Pancreas (tissue), 10 donors: Measurements from ENCODE around the gene ARSA. TPM values are rescaled to one million over a fixed set of nuclear protein-coding genes. Genes with fewer than 3 reads are reported as not detected.
A peak's percentile ranks its signal among the peaks of the same experiment; 100 is the strongest.

Experiments
- ATAC-seq, 4 donors: fragments of 200-7000 bp; cut with Tn5 transposase; one replicate each; pipeline versions ENCODE4 v1.8.0 to v1.9.1; 2020; ENCODE audit warnings: mild to moderate bottlenecking in 4 of 4, moderate library complexity in 4 of 4
- DNase-seq, 6 donors: peaks; one replicate each; pipeline ENCODE4 v3.0.0-alpha.2; 2020
- FAIRE-seq: peaks from 2 replicates; lab custom pipeline; 2012; peaks lifted over from hg19 to GRCh38; lab: Jason Lieb, UNC
- H3K27ac ChIP-seq, 4 donors: fragments of 200-600 bp; sonication (generic); 1 replicate in 3 of 4; 2 replicates in 1 of 4; pipeline versions ENCODE4 v1.5.0 to v1.8.0; 2020
- H3K27me3 ChIP-seq, 4 donors: fragments of 200-600 bp; one replicate each; pipeline ENCODE4 v1.8.0; 2021
- H3K36me3 ChIP-seq, 3 donors: fragments of 200-600 bp; sonication (generic) in 1 of 3; one replicate each; pipeline versions ENCODE4 v1.5.0 to v1.8.0; 2020 to 2021
- H3K4me1 ChIP-seq, 3 donors: fragments of 200-600 bp; one replicate each; pipeline ENCODE4 v1.8.0; 2021
- H3K4me3 ChIP-seq, 4 donors: fragments of 200-600 bp; sonication (generic) in 2 of 4; one replicate each; pipeline versions ENCODE4 v1.5.0 to v1.8.0; 2020 to 2021
- H3K9me3 ChIP-seq, 4 donors: fragments of 200-600 bp; one replicate each; pipeline ENCODE4 v1.8.0; 2021
- WGBS, 2 donors: extraction: QIAGEN DNeasy Blood & Tissue Kit; methylation state at CpG; one replicate each; pipeline ENCODE4 v1.1.7; 2013; 5-methylcytosine and 5-hydroxymethylcytosine counted together
- intact Hi-C, 3 donors: fragments of 100-400 bp; cut with DNase I; formaldehyde crosslinking; loops; one replicate each; pipeline versions ENCODE4 v1.11.1 to v1.14.2; 2022
- polyA plus RNA-seq, 2 donors: library from polyadenylated mRNA; stranded (reverse); fragments of 200-250 nt; gene quantifications; one replicate each; pipeline ENCODE4 v1.2.3, GENCODE V29; 2013
- total RNA-seq, 6 donors: library from RNA; stranded (reverse); fragmentation: NEBNext Ultra II Directional in 4 of 6; extraction: Animal tissue kit (Norgen Biotek cat#: 25700) in 4 of 6; gene quantifications; one replicate each; pipeline versions ENCODE4 v1.2.1 to v1.2.4, GENCODE V29; 2021 to 2023
- TF ChIP-seq, protein P1 (sequence below), 4 donors: fragments of 200-600 bp; sonication (generic) in 3 of 4; IDR thresholded peaks; one replicate each; pipeline versions ENCODE4 v1.5.0 to v1.8.0; 2021; ENCODE audit warnings: antibody characterized with exemption in 4 of 4
- donor health status: healthy with polysubstance abuse.
- donor health status: DM: no; HTN: no; CAD: no; lungs with moderate emphysema.
- donor health status: DM: no; HTN: no; CAD: no.
- donor health status: control.
- donor health status: control.
- donor health status: Bipolar disorder and iron deficiency.
- donor health status: DM: yes; HTN: yes; CAD: no.
- donor health status: DM: no; HTN: no; CAD: no.
- donor health status: DM: no; HTN: no; CAD: no.
- donor health status: DM: yes; HTN: yes; CAD: no.

ARSA gene
- 10 to 100 TPM; 21.9 to 36.2 (median 27.2) TPM for total RNA-seq
- polyA plus RNA-seq = 100 to 1,000 TPM in 1 of 2 donors, 10 to 100 TPM in 1; 87.1 to 119 TPM

DNA sequence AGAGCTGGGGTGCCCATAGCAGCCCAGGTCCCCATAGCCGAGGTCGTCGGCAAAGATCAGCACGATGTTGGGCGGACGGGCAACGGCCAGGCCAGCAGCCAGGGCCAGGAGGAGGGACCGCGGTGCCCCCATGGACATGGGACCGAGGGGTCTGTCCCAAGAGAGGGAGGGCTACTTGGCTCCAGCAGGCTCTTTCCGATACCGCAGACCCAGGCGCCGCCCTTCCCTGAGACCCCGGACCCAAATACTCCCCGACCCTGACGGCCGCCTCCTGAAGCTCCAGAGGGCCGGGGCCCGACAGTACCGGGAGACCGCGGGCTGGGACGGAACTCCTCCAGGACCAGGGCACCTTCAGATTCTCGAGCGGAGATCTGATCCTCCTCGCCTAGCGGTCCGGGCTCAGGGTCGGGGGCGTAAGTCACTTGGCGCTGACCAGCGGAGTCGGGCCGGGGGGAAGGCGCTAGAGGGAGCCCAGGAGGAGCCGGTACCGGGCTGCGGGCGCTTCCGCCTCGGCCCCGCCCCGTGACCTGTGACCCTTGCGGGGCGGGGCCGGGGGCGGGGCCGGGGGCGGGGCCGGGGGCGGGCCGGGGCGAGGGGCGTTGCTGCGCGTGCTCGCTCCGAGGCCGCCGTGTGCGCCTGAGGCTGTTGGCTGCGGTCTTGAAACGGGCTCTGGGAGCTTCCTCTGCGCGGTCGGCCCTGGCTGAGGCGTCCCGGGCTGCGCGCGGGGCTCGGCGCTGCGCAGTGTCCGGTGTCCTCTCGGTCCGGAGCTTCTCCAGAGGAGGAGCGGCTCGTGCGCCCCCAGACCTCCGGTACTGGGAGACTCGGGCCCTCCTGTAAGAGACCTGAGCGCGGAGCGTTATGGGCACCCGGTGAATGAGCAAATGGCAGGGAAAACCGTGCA, at the start of gene ARSA:
Gene ARSA, minus strand, starts transcription at position 511 of the 901 bp plus-strand sequence. Its CDS starts 373 bp downstream, at position 138.
- Histone ChIP-seq H3K27me3 (no peaks in the 10 kb centered on the region), H3K4me1 (peaks cover 0 to 8% (median 7%) of the 10 kb centered on the region in 3 donors), H3K4me3 (peak within 1 kb of the TSS; percentile 72 to 89 (median 84)), H3K9me3 (no peaks in the 10 kb centered on the region), H3K27ac (peak within 1 kb of the TSS; percentile 51 to 65 (median 55)), H3K36me3 (no peaks in the 10 kb centered on the region)
- FAIRE-seq (no peak), ATAC-seq (peak; percentile 85 to 92 (median 90)), DNase-seq (peak; percentile 80 to 93 (median 86))
- TF ChIP-seq, protein P1, sequence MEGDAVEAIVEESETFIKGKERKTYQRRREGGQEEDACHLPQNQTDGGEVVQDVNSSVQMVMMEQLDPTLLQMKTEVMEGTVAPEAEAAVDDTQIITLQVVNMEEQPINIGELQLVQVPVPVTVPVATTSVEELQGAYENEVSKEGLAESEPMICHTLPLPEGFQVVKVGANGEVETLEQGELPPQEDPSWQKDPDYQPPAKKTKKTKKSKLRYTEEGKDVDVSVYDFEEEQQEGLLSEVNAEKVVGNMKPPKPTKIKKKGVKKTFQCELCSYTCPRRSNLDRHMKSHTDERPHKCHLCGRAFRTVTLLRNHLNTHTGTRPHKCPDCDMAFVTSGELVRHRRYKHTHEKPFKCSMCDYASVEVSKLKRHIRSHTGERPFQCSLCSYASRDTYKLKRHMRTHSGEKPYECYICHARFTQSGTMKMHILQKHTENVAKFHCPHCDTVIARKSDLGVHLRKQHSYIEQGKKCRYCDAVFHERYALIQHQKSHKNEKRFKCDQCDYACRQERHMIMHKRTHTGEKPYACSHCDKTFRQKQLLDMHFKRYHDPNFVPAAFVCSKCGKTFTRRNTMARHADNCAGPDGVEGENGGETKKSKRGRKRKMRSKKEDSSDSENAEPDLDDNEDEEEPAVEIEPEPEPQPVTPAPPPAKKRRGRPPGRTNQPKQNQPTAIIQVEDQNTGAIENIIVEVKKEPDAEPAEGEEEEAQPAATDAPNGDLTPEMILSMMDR (IDR thresholded peaks at IDR 0.05) = peak in 2 of 4 donors; percentile 6 to 13
- intact Hi-C loops = no loop called here
- 1% methylated on average over 55 to 87 of the region's 88 CpGs for WGBS, 2 donors

DNA sequence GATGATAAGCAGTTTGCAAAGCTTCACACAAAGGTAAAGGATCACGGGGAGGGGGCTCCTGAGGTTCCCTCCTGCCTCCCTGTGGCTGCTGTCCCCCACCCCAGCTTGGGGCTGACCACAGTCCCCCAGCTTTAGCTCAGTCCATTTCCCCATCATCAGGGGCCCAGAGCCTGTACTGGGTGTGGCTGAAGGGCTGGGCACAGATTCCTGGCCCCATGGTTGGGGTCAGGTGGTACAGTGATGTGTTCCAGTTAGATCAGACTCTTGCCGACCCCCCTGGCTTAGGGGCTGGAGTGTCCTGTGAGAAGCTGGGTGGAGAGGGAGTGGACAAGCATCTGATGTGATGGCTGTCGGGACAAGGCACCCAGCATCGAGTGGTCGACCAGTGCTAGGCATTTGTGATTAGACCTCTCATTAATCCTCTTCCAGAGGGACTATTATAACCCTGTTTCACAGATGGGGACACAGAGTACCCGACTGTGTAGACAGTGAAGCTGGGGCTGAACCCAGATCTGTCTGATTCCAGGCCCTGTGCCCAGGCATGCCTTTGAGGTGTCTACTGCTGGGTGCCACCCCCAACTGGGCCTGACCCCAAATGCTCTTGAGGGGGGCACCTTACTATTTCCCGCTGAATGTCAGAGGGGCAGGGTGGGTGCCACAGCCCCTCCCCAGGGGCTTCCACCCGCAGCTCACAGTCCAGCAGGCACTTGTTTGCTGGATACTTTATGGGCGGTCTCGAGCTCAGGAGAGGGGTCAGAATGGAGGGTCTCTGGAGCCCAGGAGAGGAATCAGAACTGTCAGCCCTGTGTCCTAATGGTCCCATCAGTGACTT, 48.9 kb upstream of the ARSA start:
- intact Hi-C loops = no loop called here
- Histone ChIP-seq H3K27me3 (peaks cover 0 to 3% (median 0%) of the 10 kb centered on the region in 4 donors), H3K4me1 (no peaks in the 10 kb centered on the region), H3K9me3 (no peaks in the 10 kb centered on the region), H3K4me3 (no peak overlapping the region), H3K27ac (no peak overlapping the region), H3K36me3 (no peaks in the 10 kb centered on the region)
- FAIRE-seq (no peak), ATAC-seq (no peak), DNase-seq (peak in 1 of 6 donors; percentile 29)
- WGBS, 2 donors = 68 to 73% methylated on average over 10 of the region's 10 CpGs
- TF ChIP-seq, protein P1 (IDR thresholded peaks at IDR 0.05) = no peak

DNA sequence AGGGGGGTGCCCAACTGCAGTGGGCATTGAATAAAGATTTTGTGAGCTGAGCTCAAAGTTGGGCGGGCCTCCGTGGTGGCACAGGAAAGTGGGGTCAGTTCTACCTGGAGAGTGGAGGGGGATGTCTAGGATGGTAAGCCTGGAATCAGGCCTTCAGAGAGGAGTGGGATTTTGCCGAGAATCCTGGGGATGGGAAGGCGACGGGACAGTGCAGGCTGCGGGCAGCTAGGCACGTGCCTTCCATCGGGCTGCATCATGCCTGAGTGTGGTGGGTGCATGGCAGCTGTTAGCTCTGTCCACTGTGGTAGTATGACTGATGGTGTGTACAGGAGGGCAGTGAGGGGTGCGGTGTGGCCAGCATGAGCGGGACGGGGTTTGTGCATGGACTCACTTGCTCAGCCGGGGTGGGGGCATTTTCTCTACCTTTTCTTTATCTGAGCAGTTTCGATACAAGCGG, 48.3 kb upstream of the ARSA start:
- Histone ChIP-seq H3K4me1 (no peaks in the 10 kb centered on the region), H3K4me3 (no peak overlapping the region), H3K9me3 (no peaks in the 10 kb centered on the region), H3K27ac (no peak overlapping the region), H3K27me3 (peaks cover 0 to 3% (median 0%) of the 10 kb centered on the region in 4 donors), H3K36me3 (no peaks in the 10 kb centered on the region)
- ATAC-seq (no peak), DNase-seq (peak in 1 of 6 donors; percentile 18), FAIRE-seq (no peak)
- TF ChIP-seq, protein P1 (IDR thresholded peaks at IDR 0.05) = no peak
- WGBS, 2 donors = 68 to 80% methylated on average over 14 of the region's 14 CpGs
- intact Hi-C loops = no loop called here

DNA sequence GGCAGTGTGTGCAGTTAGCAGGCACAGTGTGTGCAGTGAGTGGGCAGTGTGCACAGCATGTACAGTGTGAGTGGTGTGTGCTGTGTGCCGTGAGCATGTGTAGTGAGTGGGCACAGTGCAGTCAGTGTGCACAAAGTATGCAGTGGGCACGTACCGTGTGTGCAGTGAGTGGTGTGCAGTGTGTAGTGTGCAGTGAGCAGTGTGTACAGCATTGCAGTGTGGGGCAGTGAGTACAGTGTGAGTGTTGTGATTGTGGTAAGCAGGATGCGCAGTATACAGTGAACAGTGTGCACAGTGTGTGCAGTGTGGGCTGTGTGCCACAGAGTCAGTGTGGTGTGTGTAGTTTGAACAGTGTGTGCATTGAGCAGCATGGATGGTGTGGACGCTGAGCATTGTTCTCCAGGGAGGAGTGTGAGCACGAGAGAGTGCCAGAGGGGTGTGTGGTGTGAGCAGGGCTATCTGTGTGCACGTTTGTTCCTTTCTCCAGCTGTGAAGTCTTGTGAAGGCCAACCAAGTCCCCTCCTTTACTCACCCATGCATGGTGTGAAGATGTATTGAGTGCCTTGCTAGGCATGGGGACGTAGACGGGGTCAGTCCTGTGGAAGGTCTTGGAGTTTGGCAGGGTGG, 47.7 kb upstream of the ARSA start:
- no peaks in the 10 kb centered on the region for H3K4me1 ChIP-seq
- no peak for FAIRE-seq
- DNase-seq = peak in 1 of 6 donors; percentile 25
- H3K9me3 ChIP-seq = no peaks in the 10 kb centered on the region
- intact Hi-C loops = no loop called here
- 64 to 75% methylated on average over 9 of the region's 9 CpGs for WGBS, 2 donors
- no peak for ATAC-seq
- H3K36me3 ChIP-seq = no peaks in the 10 kb centered on the region
- peaks cover 0 to 3% (median 0%) of the 10 kb centered on the region in 4 donors for H3K27me3 ChIP-seq
- peak overlapping the region in 1 of 4 donors; percentile 53 for H3K4me3 ChIP-seq
- H3K27ac ChIP-seq = no peak overlapping the region
- TF ChIP-seq, protein P1 (IDR thresholded peaks at IDR 0.05) = no peak
